ENCODE data around the gene CERK. TPM values are rescaled to one million over a fixed set of nuclear protein-coding genes. Genes with fewer than 3 reads are reported as not detected.

Gene CERK
- total and polyA plus RNA-seq, 9 of the 15 experiments (the other 6 are each of a cell fraction or from before 2014, with no cell fraction given), result 1.1 to 14.9 (median 8.7) TPM

GRCh38 chr22:46747646-46748045, 9.6 kb upstream of the CERK start (continued):
- TF ChIP-seq ZNF511 (CRISPR knock-in tag; IDR thresholded peaks at IDR 0.05) (no peak), TCF7L2 (IDR thresholded peaks at IDR 0.05; ENCODE audit: low read depth, low read length) (no peak), ZFP30 (CRISPR knock-in tag; IDR thresholded peaks at IDR 0.05; ENCODE audit: borderline replicate concordance) (no peak), TSHZ1 (CRISPR knock-in tag; IDR thresholded peaks at IDR 0.05) (no peak)

GRCh38 chr22:46746620-46747019, 8.6 kb upstream of the CERK start:
- H4K20me1 ChIP-seq (replicated peaks; ENCODE audit: control insufficient read depth, insufficient read depth, low read length), result no peaks in the 10 kb centered on the region
- FAIRE-seq (no peak), DNase-seq (ENCODE audit: extremely low read depth in 1 of 4, low spot score in 3 of 4) (no peak), ATAC-seq (no peak; the same call in 2 of the 3 replicates)
- no peak overlapping the region for H3K27ac ChIP-seq (ENCODE audit: extremely low read depth, low read depth, low read length)
- no peaks in the 10 kb centered on the region for H3K9me3 ChIP-seq (replicated peaks; ENCODE audit: control insufficient read depth, insufficient read depth, low read depth, low read length)
- intact Hi-C loops (cut with micrococcal nuclease) (no loop called here), in situ Hi-C loops (cut with MboI) (no loop called here)
- no peak overlapping the region for H2AFZ ChIP-seq (ENCODE audit: low read depth, low read length)
- H3K36me3 ChIP-seq (ENCODE audit: control insufficient read depth, insufficient read depth, low read length), result no peaks in the 10 kb centered on the region
- H3K9ac ChIP-seq (ENCODE audit: insufficient read depth in 1 of 2, low read depth in 2 of 2, low read length in 2 of 2), result no peak overlapping the region; a peak in 1 of 4 replicates
- BruUV-seq (replicated peaks), result no TSS peak
- peaks cover 2 to 12% of the 10 kb centered on the region in 2 experiments; a peak in 2 of 5 replicates for H3K27me3 ChIP-seq (ENCODE audit: control insufficient read depth in 2 of 2, insufficient read depth in 2 of 2, low read length in 2 of 2)
- H3K9me1 ChIP-seq (ENCODE audit: control insufficient read depth, insufficient read depth, low read length), result no peaks in the 10 kb centered on the region
- H3K79me2 ChIP-seq (ENCODE audit: control insufficient read depth, insufficient read depth, low read length), result no peaks in the 10 kb centered on the region
- H3K4me3 ChIP-seq, result no peak overlapping the region
- no peak overlapping the region for H3K4me2 ChIP-seq (ENCODE audit: insufficient read depth, low read length)
- peaks cover 0 to 11% of the 10 kb centered on the region in 2 experiments; a peak in 3 of 5 replicates for H3K4me1 ChIP-seq (replicated peaks in 1 of 2; ENCODE audit: control insufficient read depth in 2 of 2, insufficient read depth in 2 of 2, low read length in 2 of 2)
- CTCF ChIA-PET (ENCODE audit: low intra/inter-chr PET ratio), result no interaction called here
- 23% methylated on average over 11 of the region's 11 CpGs for WGBS (ENCODE audit: insufficient coverage, low coverage, missing lambda C conversion rate)
- POLR2A ChIA-PET, result no interaction called here
- TF ChIP-seq ZNF282 (CRISPR knock-in tag; IDR thresholded peaks at IDR 0.05), result no peak
- TF ChIP-seq DNMT1 (IDR thresholded peaks at IDR 0.05), result no peak
- TF ChIP-seq NCOR1 (IDR thresholded peaks at IDR 0.05), result no peak
- TF ChIP-seq HMBOX1 (IDR thresholded peaks at IDR 0.05), result no peak
- TF ChIP-seq RCOR1 (IDR thresholded peaks at IDR 0.05; ENCODE audit: borderline replicate concordance in 1 of 2, low read depth in 2 of 2, low read length in 2 of 2), result no peak
- TF ChIP-seq HDAC2 (IDR thresholded peaks at IDR 0.05), result no peak
- no peak for TF ChIP-seq ETV5 (CRISPR knock-in tag; IDR thresholded peaks at IDR 0.05; ENCODE audit: low read depth)
- TF ChIP-seq SAP30 (IDR thresholded peaks at IDR 0.05; ENCODE audit: borderline replicate concordance, insufficient read depth, low read depth, low read length, poor library complexity, severe bottlenecking), result no peak
- no peak for TF ChIP-seq POLR2G (IDR thresholded peaks at IDR 0.05; ENCODE audit: low read depth, low read length)
- no peak for TF ChIP-seq EWSR1 (IDR thresholded peaks at IDR 0.05; ENCODE audit: borderline replicate concordance, low read depth, partially characterized antibody)
- TF ChIP-seq ZSCAN32 (CRISPR knock-in tag; IDR thresholded peaks at IDR 0.05), result no peak
- no peak for TF ChIP-seq FOXK2 (conservative IDR thresholded peaks at IDR 0.05 in 1 of 2, IDR thresholded peaks at IDR 0.05 in 1 of 2; ENCODE audit: low read depth in 2 of 2)
- no peak for TF ChIP-seq MAX (CRISPR knock-in tag; IDR thresholded peaks at IDR 0.05)
